Measurements from ENCODE around the gene AATK. TPM values are rescaled to one million over a fixed set of nuclear protein-coding genes. Genes with fewer than 3 reads are reported as not detected.
A peak's percentile ranks its signal among the peaks of the same experiment; 100 is the strongest.

AATK gene
- total RNA-seq, 4 donors from 2014 or later, result 247 to 385 (median 322) TPM

DNA sequence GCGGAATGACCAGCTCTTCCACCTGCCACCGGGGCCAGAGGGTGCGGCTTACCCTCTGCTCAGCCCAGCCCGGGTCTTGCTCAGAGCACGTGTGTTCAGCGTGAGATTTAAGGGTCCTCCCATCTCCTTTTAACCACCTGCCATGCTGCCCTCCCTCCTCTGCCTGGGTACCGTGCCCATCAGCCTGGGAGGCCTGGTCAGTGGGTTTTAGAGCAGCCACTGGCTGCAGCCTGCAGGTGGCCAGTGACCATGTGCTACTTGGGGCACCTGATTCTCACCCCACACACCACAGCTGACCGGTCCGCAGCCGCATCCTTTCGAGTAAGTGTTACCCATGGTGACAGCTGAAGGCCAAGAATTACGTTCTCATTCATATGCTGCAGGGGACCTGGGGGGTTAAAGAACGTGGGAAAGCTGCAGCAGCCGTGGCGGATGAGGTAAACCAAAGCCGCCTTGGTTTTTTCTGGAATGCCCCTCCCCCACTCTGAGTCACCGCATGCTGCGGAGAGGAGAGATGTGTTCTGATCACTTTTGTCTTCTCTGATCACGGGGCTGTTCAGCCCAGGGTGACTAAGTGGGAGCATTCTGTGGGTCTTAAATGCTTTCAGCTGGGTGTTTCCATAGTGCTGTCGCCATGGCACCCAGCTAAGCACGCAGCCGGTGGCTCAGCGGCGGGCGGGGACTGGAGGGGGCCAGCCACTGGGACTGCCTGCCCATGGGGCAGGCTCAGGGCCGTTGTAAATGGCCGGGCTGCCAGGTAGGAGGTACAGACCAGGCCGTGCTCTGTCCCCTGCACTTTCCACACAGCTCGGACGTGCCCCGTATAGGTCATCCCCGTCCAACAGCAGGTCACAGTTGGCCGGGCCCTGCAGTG is 71.3 kb downstream of the AATK start:
- 44 to 54% methylated on average over 20 to 30 of the region's 33 CpGs for WGBS, 2 donors
- H3K9me3 ChIP-seq, result no peaks in the 10 kb centered on the region
- H3K4me1 ChIP-seq, result peaks cover 0 to 94% (median 64%) of the 10 kb centered on the region in 4 donors
- no peak overlapping the region for H3K4me3 ChIP-seq
- peak overlapping the region; percentile 76 to 96 (median 86) for H3K27ac ChIP-seq
- H3K27me3 ChIP-seq, result no peaks in the 10 kb centered on the region
- H3K36me3 ChIP-seq, result peaks cover 0 to 4% (median 0%) of the 10 kb centered on the region in 3 donors
- peak; percentile 70 to 82 for DNase-seq (ENCODE audit: low spot score in 2 of 2)
- peak in 1 of 2 donors; percentile 6 for TF ChIP-seq POLR2A (IDR thresholded peaks at IDR 0.05)
- TF ChIP-seq, protein P1, sequence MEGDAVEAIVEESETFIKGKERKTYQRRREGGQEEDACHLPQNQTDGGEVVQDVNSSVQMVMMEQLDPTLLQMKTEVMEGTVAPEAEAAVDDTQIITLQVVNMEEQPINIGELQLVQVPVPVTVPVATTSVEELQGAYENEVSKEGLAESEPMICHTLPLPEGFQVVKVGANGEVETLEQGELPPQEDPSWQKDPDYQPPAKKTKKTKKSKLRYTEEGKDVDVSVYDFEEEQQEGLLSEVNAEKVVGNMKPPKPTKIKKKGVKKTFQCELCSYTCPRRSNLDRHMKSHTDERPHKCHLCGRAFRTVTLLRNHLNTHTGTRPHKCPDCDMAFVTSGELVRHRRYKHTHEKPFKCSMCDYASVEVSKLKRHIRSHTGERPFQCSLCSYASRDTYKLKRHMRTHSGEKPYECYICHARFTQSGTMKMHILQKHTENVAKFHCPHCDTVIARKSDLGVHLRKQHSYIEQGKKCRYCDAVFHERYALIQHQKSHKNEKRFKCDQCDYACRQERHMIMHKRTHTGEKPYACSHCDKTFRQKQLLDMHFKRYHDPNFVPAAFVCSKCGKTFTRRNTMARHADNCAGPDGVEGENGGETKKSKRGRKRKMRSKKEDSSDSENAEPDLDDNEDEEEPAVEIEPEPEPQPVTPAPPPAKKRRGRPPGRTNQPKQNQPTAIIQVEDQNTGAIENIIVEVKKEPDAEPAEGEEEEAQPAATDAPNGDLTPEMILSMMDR (IDR thresholded peaks at IDR 0.05), result peak in 2 of 5 experiments; percentile 6 to 38
- peak; percentile 83 to 93 for TF ChIP-seq EP300 (IDR thresholded peaks at IDR 0.05)

DNA sequence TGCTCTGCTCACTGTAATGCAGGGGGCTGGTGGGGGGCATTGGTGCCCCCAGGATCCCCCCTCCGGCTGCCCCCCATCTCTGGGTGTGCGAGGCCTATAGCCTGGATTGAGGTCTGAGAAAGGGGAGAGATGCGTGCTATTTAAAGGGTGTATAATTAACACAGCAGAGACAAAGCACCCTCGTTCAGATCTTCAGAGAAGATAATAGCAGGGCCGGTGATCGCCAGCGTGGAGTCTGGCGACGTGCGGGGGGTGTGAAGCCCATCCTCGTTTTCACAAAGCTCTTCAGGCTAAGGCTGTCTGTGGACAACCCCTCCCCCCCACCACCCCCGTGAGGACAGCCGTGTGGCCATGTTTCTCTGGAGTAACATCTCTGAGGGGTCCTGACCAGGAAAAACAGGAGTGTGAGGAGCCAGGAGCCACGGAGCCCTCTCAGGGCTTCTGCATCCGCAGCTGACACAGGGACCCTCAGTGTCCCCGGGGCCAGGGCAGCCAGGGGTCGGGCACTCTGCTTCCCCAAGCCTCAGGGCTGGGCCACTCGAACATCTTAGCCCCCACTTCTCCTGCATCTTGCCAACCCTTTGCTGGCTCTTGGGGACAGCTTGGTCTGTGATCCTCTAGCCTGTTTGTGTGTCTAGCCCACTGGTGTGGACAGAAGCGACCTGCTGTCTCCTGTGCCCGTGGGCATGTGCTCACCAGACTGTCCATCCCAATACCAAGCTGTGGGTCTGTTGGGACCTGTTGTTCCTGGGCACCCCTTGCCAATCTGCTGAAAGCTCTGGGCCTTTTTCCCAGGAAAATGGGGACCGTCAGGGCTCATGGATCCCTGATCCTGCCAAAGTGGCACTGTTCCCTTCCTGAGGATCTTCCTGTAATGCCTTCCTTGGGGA is 72.2 kb downstream of the AATK start:
- no peak overlapping the region for H3K4me3 ChIP-seq
- no peaks in the 10 kb centered on the region for H3K9me3 ChIP-seq
- peak overlapping the region; percentile 76 to 96 (median 86) for H3K27ac ChIP-seq
- peaks cover 0 to 97% (median 65%) of the 10 kb centered on the region in 4 donors for H3K4me1 ChIP-seq
- no peak for TF ChIP-seq POLR2A (IDR thresholded peaks at IDR 0.05)
- no peak for TF ChIP-seq EP300 (IDR thresholded peaks at IDR 0.05)
- TF ChIP-seq, protein P1 (IDR thresholded peaks at IDR 0.05), result no peak
- H3K36me3 ChIP-seq, result peaks cover 0 to 6% (median 0%) of the 10 kb centered on the region in 3 donors
- WGBS, 2 donors, result 63 to 72% methylated on average over 20 to 21 of the region's 21 CpGs
- H3K27me3 ChIP-seq, result no peaks in the 10 kb centered on the region
- no peak for DNase-seq (ENCODE audit: low spot score in 2 of 2)

DNA sequence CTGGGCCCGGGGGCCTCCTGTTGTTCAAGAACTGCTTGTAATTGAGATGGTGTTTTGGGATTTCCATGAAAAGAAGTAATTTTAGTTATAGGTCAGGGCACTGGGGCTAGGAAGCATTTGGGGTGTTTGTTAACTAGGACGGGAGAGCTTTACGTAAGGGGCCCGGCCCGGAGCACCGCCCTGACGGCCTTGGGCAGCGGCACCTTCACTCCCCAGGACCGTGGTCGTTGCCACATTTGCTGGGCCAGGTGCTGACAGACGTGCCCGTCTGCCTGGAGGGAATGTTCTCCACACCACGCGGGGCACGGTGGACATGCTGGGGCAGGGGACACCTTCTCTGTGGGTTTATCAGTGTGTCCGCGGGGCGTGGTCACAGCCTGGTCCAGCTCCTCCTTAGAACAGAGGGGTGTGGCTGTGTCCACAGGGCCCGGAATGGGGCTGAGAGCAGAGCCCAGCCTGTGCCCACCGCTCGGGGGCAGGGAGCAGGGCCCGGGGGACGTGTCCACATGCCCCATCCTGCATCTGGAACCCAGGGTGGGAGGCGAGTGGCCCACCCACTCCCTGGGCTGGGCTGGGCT is 73.4 kb downstream of the AATK start:
- 70 to 79% methylated on average over 23 of the region's 24 CpGs for WGBS, 2 donors
- peaks cover 0 to 88% (median 56%) of the 10 kb centered on the region in 4 donors for H3K4me1 ChIP-seq

DNA sequence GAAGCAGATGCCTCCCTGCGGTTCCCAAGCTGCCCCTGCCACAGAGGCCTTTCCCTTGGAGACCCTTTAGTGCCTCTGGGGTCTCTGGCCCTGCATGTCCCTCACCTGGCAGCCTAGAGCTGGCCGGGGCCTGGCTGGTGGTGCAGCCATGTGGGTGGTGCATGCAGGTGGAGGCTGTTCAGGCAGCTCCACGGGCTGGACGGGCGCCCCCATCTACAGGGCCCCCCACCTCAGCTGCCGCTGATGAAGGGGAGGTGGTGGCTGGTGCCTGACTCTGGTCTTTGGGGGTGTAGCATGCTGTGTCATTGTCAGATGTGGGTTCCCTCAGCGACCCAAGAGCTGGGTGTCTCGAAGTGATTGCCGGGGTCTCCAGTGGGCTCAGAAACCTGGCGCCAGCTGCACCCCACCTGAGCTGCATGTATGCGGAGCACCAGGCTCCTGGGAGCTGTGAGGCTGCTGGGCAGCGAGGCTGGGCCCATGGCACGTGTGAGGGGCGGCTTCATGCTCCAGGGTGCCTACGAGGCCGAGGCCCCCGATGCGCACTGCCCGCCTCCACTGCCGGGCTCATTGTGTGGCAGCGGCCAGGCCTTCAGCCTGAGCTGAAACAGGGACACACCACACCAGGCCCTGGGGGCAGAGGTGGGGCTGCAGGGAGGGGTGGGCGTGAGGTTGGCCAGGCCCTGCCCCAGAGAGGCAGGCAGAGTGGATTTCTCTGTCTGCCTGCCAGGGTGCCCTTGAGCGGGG is 74.1 kb downstream of the AATK start:
- 68 to 80% methylated on average over 9 to 16 of the region's 23 CpGs for WGBS, 2 donors
- no peaks in the 10 kb centered on the region for H3K27me3 ChIP-seq
- peak overlapping the region; percentile 43 to 96 (median 86) for H3K27ac ChIP-seq
- H3K9me3 ChIP-seq, result no peaks in the 10 kb centered on the region
- no peak overlapping the region for H3K4me3 ChIP-seq
- peaks cover 0 to 26% (median 4%) of the 10 kb centered on the region in 3 donors for H3K36me3 ChIP-seq
- peak in 1 of 2 donors; percentile 30 for TF ChIP-seq EP300 (IDR thresholded peaks at IDR 0.05)
- TF ChIP-seq, protein P1 (IDR thresholded peaks at IDR 0.05), result no peak
- DNase-seq (ENCODE audit: low spot score in 2 of 2), result no peak
- peaks cover 0 to 81% (median 49%) of the 10 kb centered on the region in 4 donors for H3K4me1 ChIP-seq

More for the DNA sequence above, 73.4 kb downstream of the AATK start:
- TF ChIP-seq EP300 (IDR thresholded peaks at IDR 0.05) (no peak), POLR2A (IDR thresholded peaks at IDR 0.05) (no peak)
- TF ChIP-seq, protein P1 (IDR thresholded peaks at IDR 0.05), result no peak
- H3K27ac ChIP-seq, result peak overlapping the region; percentile 43 to 96 (median 86)
- DNase-seq (ENCODE audit: low spot score in 2 of 2), result no peak
- H3K4me3 ChIP-seq, result no peak overlapping the region
- no peaks in the 10 kb centered on the region for H3K9me3 ChIP-seq
- H3K36me3 ChIP-seq, result peaks cover 0 to 19% (median 0%) of the 10 kb centered on the region in 3 donors
- H3K27me3 ChIP-seq, result no peaks in the 10 kb centered on the region

Data from tibial nerve (tissue), 4 donors.